ENCODE results near the gene HOXB9.

The HOXB9 gene

DNA sequence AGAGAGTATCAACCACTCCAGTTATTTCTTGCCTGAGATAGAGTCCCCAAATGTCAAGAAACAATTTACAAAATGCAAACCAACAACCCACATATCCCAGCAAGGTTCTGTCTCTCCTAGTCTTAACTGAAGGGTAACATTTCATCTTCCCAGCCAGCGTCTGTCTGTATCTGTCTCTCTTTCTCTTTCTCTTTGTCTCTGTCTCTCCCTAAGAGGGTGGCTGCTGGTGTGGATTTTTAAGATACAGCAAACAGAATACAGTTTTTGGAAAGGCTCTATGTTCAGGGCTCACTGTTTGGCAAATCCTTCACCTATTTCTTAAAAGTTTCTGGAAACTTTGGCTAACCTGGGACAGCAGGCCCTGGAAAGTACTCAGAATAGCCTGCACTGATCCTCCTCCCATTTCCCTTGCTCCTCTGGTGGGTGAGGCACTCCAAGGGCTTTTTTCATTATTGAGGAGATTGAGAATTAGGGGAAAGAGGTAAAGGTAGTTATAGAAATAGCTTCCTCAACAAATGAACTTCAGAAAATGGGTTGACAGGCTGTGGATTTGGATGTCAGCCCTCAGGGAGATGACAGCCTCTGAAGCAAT lies 54.2 kb downstream of the HOXB9 start:
- DNase-seq, result no peak
- Mint-ChIP-seq H3K36me3 (ENCODE audit: low read depth) (no peaks in the 10 kb centered on the region), H3K27me3 (peaks cover 26% of the 10 kb centered on the region), H3K9me3 (no peaks in the 10 kb centered on the region), H3K27ac (no peak overlapping the region), H3K4me3 (no peak overlapping the region), H3K4me1 (peaks cover 12% of the 10 kb centered on the region)
- no peak for ATAC-seq

Measured in activated naive CD8-positive, alpha-beta T cell treated with anti-CD3 and anti-CD28 coated beads, Interleukin-2, amount 50 U/mL, for 24 hours (primary cell).